Esophagus (tissue), 2 donors: ENCODE measurements around the gene MID1. TPM values are rescaled to one million over a fixed set of nuclear protein-coding genes. Genes with fewer than 3 reads are reported as not detected.

Experiments
- H3K27ac ChIP-seq, 2 donors: one replicate each; pipeline ENCODE4 v1.5.1; 2013; ENCODE audit warnings: low read depth in 2 of 2, mild to moderate bottlenecking in 2 of 2, inconsistent platforms in 1 of 2, low read length in 1 of 2, moderate library complexity in 1 of 2
- H3K27me3 ChIP-seq, 2 donors: one replicate each; pipeline ENCODE4 v1.6.1; 2013; ENCODE audit warnings: low read length in 2 of 2, control low read depth in 1 of 2, mild to moderate bottlenecking in 1 of 2; ENCODE audit not compliant: insufficient read depth in 2 of 2, control insufficient read depth in 1 of 2
- H3K36me3 ChIP-seq, 2 donors: one replicate each; pipeline ENCODE4 v1.6.1; 2013; ENCODE audit warnings: low read length in 1 of 2; ENCODE audit not compliant: control insufficient read depth in 2 of 2, insufficient read depth in 2 of 2
- H3K4me1 ChIP-seq, 2 donors: one replicate each; pipeline ENCODE4 v1.6.1; 2013; ENCODE audit warnings: low read length in 1 of 2; ENCODE audit not compliant: control insufficient read depth in 2 of 2, insufficient read depth in 2 of 2
- H3K4me3 ChIP-seq, 2 donors: one replicate each; pipeline ENCODE4 v1.5.1; 2013; ENCODE audit warnings: low read length in 2 of 2, mild to moderate bottlenecking in 2 of 2, low read depth in 1 of 2, moderate library complexity in 1 of 2
- H3K9me3 ChIP-seq, 2 donors: one replicate each; pipeline ENCODE4 v1.6.1; 2013; ENCODE audit warnings: mild to moderate bottlenecking in 2 of 2, low read depth in 1 of 2, low read length in 1 of 2, moderate library complexity in 1 of 2; ENCODE audit not compliant: control insufficient read depth in 2 of 2, insufficient read depth in 1 of 2
- WGBS, 2 donors: extraction: QIAGEN DNeasy Blood & Tissue Kit; methylation state at CpG; one replicate each; pipeline ENCODE4 v1.1.7; 2013; 5-methylcytosine and 5-hydroxymethylcytosine counted together
- polyA plus RNA-seq, 2 donors: library from polyadenylated mRNA; stranded (reverse); fragments of 200-250 nt; gene quantifications; one replicate each; pipeline ENCODE4 v1.2.3, GENCODE V29; 2013
- donor health status: healthy with polysubstance abuse.
- donor health status: Bipolar disorder and iron deficiency.

MID1 gene
- polyA plus RNA-seq, 2 donors, result 4.6 to 4.7 TPM

- 56 to 61% methylated on average over 3 of the region's 3 CpGs for WGBS, 2 donors
- Histone ChIP-seq H3K27ac (no peak overlapping the region), H3K4me3 (no peak overlapping the region), H3K4me1 (no peaks in the 10 kb centered on the region), H3K9me3 (no peaks in the 10 kb centered on the region), H3K27me3 (no peaks in the 10 kb centered on the region), H3K36me3 (no peaks in the 10 kb centered on the region)
These were observed 38.1 kb downstream of the MID1 start for GRCh38 chrX:10582215-10582733.

- no peaks in the 10 kb centered on the region for H3K27me3 ChIP-seq
- WGBS, 2 donors, result 25 to 42% methylated on average over 12 of the region's 12 CpGs
- no peaks in the 10 kb centered on the region for H3K9me3 ChIP-seq
- H3K36me3 ChIP-seq, result no peaks in the 10 kb centered on the region
- peak overlapping the region in 1 of 2 donors; percentile 42 for H3K27ac ChIP-seq
- H3K4me1 ChIP-seq, result no peaks in the 10 kb centered on the region
- H3K4me3 ChIP-seq, result no peak overlapping the region
These were observed 41.0 kb downstream of the MID1 start for GRCh38 chrX:10579112-10580011.

- Histone ChIP-seq H3K36me3 (no peaks in the 10 kb centered on the region), H3K4me3 (no peak overlapping the region), H3K4me1 (no peaks in the 10 kb centered on the region), H3K9me3 (peaks cover 0 to 5% of the 10 kb centered on the region in 2 donors), H3K27ac (peak overlapping the region in 1 of 2 donors; percentile 40), H3K27me3 (no peaks in the 10 kb centered on the region)
- 37 to 80% methylated on average over 2 of the region's 2 CpGs for WGBS, 2 donors
These were observed 41.9 kb downstream of the MID1 start for GRCh38 chrX:10578527-10578926.

GRCh38 chrX:10577853-10578252 is 42.5 kb downstream of the MID1 start:
- H3K9me3 ChIP-seq, result peaks cover 0 to 5% of the 10 kb centered on the region in 2 donors
- no peaks in the 10 kb centered on the region for H3K4me1 ChIP-seq
- no peaks in the 10 kb centered on the region for H3K36me3 ChIP-seq
- WGBS, 2 donors, result 7 to 42% methylated on average over 2 of the region's 2 CpGs
- H3K27me3 ChIP-seq, result no peaks in the 10 kb centered on the region
- no peak overlapping the region for H3K4me3 ChIP-seq
- H3K27ac ChIP-seq, result no peak overlapping the region

GRCh38 chrX:10576777-10577447 is 43.5 kb downstream of the MID1 start:
- Histone ChIP-seq H3K4me3 (no peak overlapping the region), H3K4me1 (no peaks in the 10 kb centered on the region), H3K36me3 (no peaks in the 10 kb centered on the region), H3K9me3 (peaks cover 0 to 5% of the 10 kb centered on the region in 2 donors), H3K27ac (peak overlapping the region; percentile 73 to 74), H3K27me3 (no peaks in the 10 kb centered on the region)
- WGBS, 2 donors, result 60 to 78% methylated on average over 16 of the region's 16 CpGs

- H3K9me3 ChIP-seq, result peaks cover 0 to 5% of the 10 kb centered on the region in 2 donors
- H3K4me1 ChIP-seq, result no peaks in the 10 kb centered on the region
- H3K36me3 ChIP-seq, result no peaks in the 10 kb centered on the region
- WGBS, 2 donors, result 55 to 64% methylated on average over 4 of the region's 4 CpGs
- H3K27ac ChIP-seq, result no peak overlapping the region
- no peaks in the 10 kb centered on the region for H3K27me3 ChIP-seq
- no peak overlapping the region for H3K4me3 ChIP-seq
These were observed 44.2 kb downstream of the MID1 start for GRCh38 chrX:10576186-10576585.

GRCh38 chrX:10574663-10575062 is 45.7 kb downstream of the MID1 start:
- Histone ChIP-seq H3K4me1 (no peaks in the 10 kb centered on the region), H3K27me3 (no peaks in the 10 kb centered on the region), H3K4me3 (no peak overlapping the region), H3K9me3 (peaks cover 0 to 5% of the 10 kb centered on the region in 2 donors), H3K36me3 (no peaks in the 10 kb centered on the region), H3K27ac (no peak overlapping the region)
- 32 to 66% methylated on average over 4 of the region's 4 CpGs for WGBS, 2 donors

GRCh38 chrX:10571260-10571659 is 49.1 kb downstream of the MID1 start:
- no peak overlapping the region for H3K27ac ChIP-seq
- no peak overlapping the region for H3K4me3 ChIP-seq
- H3K9me3 ChIP-seq, result peaks cover 0 to 5% of the 10 kb centered on the region in 2 donors
- WGBS, 2 donors, result 74 to 80% methylated on average over 1 of the region's 1 CpG
- H3K36me3 ChIP-seq, result peaks cover 2 to 3% of the 10 kb centered on the region in 2 donors
- H3K4me1 ChIP-seq, result peaks cover 0 to 3% of the 10 kb centered on the region in 2 donors
- no peaks in the 10 kb centered on the region for H3K27me3 ChIP-seq

- Histone ChIP-seq H3K4me1 (peaks cover 0 to 3% of the 10 kb centered on the region in 2 donors), H3K27me3 (no peaks in the 10 kb centered on the region), H3K27ac (no peak overlapping the region), H3K9me3 (peaks cover 0 to 5% of the 10 kb centered on the region in 2 donors), H3K36me3 (peaks cover 2 to 3% of the 10 kb centered on the region in 2 donors), H3K4me3 (no peak overlapping the region)
- 77 to 85% methylated on average over 1 of the region's 1 CpG for WGBS, 2 donors
These were observed 49.8 kb downstream of the MID1 start for GRCh38 chrX:10570601-10571000.
